Activated CD4-positive, alpha-beta T cell treated with anti-CD3 and anti-CD28 coated beads, Interleukin-2, amount 50 U/mL, for 24 hours (primary cell): ENCODE measurements around the gene FNDC3B.
"Not testable (repeated sequence)": the region's sequence is repeated elsewhere in the genome, so short reads cannot be mapped to it uniquely, and the experiment has no call there.

ENCODE experiments used
- DNase-seq, 2 donors: peaks; one replicate each; pipeline ENCODE4 v3.0.0-alpha.2; 2020; ENCODE audit warnings: low read depth in 1 of 2, low spot score in 1 of 2

Gene FNDC3B

DNA sequence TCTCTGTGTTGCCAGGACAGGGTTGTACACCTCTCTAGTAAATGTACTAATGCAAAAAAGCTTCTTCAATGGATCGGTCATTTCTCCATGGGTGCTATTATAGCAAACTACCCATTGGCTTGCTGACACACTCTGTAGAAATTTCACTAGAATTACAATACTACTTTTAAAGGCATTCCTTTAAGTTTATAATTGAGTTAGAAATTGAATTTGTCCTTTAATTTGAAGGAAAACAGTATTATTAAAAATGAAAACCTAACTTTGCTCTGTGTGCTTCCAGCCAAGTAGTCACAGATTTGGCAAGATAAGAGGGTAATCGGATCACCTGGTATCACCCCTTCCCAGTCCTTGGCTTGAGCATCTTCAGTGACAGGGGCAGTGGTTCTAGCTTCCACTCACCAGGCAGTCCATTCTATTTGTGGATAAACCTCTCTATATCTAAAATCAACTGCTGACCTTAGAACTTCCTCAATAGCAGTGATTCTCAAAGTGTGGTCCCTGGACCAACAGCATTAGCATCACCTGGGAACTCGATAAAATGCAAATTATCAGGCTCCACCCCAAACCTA, 315.6 kb downstream of the FNDC3B start:
- no peak for DNase-seq

DNA sequence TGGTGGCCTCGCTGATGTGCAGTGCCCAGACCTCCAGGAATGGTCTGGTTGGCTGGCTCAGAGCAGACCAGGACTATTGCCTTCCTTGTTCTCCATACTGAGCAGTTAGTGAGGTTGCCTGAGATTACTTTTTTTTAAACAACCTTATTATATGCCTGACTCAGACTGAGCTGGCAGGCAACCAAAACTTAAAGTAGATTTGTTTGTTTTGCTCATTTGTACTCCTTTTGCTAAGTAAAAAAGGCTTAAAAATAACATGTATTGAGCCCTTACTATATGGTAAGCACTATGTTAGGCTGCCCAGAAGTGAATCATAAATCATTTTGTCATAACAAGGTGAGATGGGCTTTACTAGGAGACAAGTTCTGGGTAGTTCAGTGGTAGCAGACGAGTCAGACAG, 316.5 kb downstream of the FNDC3B start:
- DNase-seq, result no peak

DNA sequence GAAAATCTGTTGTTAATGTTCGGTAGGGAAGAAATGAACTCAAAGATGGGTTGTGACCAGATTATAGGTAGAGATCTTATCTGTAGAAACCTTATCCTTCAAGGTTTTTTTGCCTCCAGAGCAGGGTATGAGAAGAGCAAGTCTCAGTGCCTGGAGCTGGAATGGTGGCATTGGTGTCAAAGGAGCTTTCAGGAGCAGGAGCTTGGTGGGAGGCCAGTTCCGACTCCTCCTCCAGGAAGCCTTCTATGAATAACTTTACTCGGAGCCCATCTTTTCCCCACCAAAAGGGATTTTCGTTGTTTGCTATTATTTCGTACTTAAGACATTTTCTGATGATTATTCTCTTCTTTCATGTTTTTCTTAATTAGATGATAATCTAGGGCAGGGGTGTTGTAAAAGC, 317.0 kb downstream of the FNDC3B start:
- no peak for DNase-seq

DNA sequence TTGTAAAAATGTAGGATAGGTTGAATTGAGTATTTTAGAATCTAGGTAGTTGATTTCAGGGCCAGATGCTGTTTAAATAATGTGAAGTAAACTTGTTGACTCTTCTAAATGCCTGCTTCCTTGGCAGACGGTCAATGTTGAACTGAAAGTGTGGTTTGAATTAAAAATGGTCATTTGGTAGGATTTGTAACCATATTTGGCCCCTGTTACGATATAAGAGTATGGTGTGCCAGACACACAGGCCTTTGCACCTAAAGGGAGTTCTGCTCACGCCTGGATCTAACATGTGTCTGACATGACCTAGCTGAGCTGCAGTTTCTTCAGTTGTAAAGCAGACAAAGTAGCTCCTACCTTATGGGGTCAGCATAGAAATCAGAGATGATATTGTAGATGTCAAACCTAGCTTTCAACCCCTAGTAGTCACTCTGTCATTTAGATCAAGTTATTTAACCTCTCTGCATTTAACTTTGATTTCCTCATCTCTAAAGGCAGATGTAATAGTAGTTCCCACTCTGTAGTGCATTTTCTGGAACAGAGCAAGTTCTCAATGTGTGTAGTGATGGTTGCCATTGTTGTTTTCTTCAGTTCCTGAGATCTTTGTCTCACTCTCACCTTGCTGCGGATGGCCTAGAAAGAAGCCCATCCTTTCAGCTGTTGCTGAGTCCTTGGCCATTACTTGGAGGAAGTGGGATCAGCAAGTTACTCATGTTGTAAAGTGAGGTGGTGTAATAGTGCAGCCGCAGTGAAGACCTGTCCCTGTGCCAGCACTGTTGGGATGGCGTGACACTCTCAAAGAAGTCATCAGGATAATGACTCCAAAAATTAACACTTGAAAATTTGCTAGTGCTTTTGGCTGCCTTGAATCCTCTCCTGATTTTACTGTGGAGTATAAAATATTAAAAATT, 318.7 kb downstream of the FNDC3B start:
- no peak for DNase-seq

DNA sequence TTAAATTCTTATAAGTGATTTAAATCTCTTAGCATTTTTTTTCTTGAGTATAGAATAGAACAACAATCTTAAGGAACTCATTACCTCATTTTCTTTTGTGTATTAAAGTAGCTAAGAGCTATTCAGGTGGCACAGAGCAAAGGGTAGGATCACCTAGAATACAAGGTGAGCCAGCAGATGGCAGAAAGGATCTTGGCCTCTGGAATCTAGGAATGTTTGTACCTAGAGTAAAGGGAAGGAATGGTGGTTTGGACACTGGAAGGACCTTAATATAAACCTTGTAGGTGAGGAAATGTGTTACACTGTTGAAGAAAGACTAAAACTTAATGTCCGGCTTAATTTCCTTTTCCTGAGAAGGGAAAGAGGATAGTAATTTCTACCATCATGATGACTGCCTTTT, 319.9 kb downstream of the FNDC3B start:
- DNase-seq, result no peak

DNA sequence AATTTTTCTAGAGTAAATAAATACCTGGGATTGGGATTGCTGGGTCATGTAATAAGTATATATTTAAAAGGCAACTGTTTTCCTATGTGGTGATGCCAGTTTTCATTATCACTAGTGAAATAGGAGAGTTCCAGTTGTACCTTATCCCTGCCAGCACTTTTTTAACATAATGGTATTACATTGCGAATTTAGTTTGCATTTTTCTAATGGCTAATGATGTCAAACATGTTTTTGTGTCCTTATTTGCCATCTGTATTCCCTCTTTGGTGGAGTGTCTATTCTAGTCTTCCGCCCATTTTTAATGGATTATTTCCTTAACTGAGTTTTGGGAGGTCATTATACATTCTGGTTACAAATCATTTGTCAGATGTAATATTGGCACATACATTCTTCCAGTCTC, 320.6 kb downstream of the FNDC3B start:
- no peak for DNase-seq

DNA sequence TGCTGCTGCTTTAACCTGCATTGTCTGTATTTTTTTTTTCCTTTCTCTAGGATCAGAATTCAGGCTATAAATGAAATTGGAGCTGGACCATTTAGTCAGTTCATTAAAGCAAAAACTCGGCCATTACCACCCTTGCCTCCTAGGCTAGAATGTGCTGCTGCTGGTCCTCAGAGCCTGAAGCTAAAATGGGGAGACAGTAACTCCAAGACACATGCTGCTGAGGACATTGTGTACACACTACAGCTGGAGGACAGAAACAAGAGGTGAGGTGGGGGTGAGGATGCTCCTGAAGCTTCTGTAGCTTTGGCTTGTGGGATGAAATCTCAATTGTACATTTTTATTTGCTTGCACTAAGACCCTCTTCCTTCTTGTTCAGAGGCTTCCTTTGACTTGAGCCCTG, 323.2 kb downstream of the FNDC3B start:
- no peak for DNase-seq

DNA sequence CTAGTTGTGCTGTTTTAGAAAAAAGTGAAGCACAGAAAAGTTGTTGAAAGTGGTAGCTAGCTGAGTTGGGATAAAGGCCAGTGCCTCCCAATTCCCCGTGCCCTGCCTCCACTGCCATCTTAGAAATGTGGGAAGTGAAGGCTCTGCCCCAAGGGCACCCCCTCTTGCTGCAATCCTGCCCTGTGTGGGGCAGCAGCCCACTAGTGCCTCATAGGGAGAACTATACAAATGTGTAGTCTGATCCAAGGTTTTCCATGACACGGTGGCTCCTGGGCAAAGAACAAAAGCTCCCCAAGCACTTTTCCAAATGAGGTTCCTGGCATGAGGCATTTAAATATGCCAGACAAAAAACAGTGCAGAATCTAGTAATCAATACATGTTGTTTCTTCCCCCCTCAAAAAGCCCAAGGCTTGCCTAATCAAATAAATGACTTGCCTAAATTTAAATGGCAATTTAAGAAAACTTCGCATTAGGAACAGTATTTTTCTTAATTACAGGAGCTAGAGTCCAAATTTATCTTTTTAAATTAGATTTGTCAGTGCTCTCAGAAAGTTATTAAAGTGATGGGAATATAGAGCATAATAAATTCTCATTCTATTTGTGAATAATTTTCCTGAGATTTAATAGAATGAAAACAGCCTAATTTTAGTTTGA, 325.1 kb downstream of the FNDC3B start:
- no peak for DNase-seq

DNA sequence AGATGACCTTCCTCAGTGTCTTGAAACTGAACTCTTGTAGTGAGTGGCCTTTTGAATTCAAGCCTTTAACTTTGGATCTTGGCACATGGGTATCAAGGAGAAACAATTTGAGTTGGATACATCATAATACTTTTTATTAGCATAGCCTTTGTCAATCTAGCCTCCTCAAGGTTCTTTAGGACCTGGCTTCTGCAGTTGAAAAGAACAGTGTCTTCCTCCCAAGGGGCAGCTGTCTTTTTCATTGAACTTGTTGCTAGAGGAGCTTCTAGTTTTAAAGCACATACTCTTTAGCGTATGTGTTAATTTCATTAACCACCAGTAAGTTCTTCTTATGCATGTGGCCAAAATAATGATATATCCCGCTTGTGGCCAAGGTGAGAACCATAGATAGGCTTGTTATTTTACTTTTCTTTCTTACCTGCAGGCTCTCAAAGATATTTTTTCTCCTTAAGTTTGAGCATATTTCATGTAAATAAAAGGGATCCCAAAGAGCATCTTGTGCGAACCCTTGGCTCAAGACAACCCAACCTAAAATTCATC, 325.7 kb downstream of the FNDC3B start:
- no peak for DNase-seq

DNA sequence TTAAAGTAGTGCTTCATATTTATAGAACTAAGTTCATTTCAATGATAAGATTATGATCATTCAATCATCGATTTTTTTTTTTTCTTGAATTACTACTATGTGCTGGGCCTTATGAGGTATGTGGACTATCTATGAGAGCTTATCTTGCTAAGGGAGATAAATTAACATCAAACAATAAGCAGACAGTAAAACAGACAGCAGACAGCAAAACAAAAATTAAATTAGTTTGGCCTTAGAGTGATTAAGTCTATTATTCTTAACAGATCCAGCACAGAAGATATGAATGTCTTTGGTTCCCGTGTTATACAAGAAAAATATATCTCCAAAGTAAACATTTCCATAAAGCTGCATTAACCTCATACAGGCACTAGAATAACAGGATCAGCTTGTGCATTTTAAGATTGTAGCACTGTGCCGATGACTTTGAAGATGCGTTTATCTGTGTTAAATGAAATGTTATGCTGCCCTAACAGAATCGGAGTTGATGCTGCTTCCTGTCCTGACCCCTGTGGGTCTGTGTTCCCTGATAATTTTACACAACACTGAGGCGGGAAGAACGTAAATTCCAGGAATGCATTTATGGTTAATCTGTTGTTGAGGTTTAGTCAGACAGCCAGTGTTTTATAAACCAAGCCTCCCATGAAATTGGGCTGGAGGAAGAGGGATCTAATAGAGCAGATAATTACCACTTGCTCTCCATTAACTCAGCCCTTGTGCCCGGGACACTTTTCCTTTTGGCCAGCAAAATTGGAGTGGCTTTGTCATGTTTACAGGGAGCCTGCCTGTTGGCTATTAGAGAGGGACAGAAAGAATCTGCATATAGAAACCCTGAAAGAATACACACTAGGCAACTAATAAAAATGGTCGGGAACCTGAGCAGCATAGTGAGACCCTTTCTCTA, 328.1 kb downstream of the FNDC3B start:
- no peak for DNase-seq

DNA sequence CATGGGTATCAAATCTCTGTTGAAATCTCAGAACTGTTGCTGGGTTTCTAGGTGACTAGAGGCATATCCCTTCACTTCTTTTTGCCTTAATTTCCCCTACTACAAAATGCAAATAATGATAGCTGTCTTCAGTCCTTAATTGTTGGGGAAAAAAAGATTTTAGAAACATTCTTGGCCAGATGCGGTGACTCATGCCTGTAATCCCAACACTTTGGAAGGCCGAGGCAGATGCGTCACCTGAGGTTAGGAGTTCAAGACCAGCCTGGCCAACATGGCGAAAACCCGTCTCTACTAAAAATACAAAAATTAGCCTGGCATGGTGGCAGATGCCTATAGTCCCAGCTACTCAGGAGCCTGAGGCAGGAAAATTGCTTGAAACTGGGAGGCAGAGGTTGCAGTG, 329.2 kb downstream of the FNDC3B start:
- not testable (repeated sequence) for DNase-seq

DNA sequence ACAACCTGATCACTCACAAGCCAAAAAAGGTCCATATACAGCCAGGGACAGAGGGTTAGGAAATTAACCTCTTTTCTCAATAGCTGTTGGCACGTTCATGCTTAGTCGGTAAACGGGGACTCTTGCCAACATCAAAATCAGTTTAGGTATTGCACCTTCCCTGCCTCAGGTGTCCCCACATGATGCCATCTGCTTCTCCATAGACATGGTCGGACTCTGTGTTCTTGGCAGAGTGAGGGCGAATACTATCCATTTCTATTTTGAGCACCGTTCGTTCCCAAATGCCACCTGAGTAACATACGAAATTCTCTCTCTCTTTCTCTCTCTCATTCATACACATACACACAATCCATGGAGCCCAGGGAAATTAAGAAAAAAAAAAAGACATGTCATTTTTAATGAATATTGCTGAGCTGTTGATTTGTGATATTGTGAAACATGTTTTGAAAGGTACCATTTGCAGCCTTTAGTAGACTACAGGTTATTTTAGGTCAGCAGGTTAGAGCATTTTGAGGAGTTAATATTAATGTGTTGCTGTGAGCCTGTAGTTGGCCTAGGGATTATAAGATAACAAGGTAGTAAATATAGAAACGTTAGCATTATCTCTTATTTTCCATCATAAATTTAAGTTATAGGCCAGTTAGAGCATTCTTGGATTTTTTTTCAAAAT, 330.3 kb downstream of the FNDC3B start:
- no peak for DNase-seq

DNA sequence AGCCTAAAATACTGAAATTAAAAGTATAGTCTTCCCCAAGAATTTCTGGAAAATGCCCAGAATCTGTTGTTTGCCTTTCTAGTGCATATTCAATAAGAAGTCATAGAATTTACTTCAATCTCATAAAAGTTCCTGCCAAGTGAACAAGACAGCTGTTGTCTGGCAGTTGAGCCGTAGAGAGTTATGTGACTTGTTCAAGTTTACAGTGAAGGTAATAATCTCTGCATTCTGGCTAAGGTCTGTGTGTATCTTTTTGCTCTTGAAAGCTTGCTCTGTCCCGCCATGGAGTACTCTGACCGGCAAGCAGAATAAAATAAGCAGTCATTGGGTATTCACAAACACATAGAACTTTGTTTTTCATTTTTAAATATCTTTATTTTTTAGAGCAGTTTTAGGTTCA, 331.0 kb downstream of the FNDC3B start:
- DNase-seq, result no peak

DNA sequence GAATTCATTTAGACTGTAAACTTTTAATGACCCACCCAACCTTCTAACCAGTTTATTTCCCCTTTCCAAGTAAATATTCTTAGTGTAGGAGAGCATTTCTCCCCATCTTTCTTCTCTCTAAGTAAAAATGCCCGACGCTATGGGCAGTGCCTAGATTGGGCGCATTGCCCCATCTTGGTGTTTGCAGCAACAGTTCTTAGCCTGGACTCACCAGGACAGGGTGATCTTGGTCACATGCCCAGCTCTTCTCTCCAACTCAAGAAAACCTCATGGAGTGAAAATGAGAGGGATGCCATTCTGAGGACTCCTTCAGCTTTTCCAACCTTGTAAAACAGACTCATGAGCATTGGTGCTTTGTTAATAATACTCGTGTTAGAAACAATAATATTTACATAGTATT, 332.2 kb downstream of the FNDC3B start:
- DNase-seq, result no peak

DNA sequence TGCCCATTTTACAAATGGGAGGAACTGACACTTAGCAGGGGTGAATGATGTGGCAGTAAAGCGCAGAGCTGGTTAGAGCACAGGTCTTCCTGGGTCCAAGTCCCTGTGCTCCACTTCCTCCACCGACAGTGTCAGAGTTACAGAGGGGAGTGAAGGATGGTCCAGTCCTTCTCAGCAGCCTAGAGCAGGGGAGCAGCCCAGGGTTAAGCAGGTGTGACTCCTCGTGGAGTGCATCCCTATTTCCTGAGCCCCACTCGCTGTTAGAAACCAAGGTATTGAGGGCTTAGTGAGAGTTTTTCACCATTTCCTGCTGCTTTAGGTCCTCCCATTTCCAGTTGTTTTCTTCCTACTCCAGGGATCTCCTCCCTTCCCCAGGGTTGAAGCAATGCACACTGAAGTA, 333.5 kb downstream of the FNDC3B start:
- no peak for DNase-seq

DNA sequence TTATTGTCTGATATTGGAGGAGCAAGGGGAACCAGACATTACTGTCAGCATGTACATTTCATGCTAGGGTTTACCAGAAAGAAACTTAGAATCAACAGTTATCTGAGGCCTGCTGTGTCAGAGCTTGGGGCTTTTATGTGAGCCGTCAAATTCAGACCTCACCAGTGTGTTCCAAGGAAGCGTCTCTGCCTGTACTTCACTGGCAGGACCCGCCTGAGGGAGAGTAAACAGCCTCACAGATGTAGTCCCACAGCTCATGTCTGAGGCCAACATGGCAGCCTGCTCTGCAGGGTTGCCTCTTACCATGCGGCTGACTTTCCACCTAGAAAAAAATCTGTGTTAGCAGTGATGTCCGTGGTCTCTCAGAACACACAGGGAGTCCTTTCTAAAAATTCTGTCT, 334.5 kb downstream of the FNDC3B start:
- no peak for DNase-seq

DNA sequence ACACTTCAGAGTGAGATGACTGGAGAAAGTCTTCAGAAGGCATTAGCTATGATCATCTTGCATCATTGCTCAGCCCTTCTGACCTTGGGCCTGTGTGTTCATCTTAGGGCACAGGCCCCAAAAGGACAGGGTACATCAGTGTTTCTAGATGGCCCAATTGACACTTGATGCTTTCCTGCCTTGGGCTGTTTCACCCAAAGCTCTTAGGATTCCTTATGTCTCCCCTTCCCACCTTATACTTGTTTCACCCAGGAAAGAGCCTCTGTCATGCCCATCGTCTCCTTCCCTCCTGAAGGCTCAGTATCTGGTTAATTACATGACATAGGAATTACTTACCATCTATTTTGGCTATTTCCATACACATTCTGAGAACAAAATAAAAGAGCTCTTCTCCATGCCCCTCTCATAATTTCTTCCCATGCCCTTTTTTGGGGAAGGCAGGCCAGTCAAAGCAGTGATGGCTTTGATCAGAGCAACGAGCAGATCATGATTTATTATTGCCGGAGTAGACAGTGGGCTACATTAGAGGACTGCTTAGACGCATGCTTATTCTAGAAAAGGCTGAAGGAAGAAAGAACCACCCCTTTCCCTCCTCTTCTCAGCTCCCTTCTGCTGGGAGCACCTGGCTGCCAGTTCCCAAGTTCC, 335.9 kb downstream of the FNDC3B start:
- DNase-seq, result no peak

DNA sequence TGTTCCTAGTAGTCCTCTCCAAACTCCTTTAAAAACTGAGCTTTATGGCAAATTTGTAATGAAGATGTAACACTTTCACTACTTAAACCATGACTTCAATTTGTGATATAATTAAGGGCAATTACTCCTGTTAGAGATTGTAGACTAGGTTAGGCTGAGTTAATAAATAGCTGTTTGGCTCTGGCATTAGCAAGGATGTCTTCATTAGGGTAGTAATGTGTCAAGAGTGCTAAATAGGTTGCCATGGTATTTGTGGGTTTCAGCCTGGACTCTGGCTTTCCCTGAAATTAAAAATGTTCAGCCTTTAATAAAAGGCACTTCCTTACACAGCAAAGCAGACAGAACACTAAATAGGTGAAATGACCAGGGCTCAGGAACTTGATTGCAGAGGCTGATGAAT, 337.0 kb downstream of the FNDC3B start:
- no peak for DNase-seq

DNA sequence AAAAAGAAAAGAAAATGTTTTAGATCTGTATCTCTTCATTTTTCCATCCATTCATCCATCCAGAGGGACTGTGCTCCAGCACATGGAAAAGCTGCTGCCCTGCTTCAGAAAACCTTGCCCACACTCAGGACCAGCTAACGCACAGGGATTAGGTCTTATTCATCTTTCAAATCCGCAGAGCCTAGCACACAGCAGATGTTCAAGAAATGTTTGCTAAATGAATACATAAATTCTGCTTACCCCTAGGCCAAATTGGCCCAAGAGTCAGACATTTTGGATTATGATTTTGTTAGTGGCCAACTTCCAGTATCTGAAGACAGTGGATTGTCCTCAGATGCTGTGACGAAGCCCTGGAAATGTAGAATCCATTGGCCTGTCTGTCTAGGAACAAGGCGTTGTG, 337.5 kb downstream of the FNDC3B start:
- no peak for DNase-seq

DNA sequence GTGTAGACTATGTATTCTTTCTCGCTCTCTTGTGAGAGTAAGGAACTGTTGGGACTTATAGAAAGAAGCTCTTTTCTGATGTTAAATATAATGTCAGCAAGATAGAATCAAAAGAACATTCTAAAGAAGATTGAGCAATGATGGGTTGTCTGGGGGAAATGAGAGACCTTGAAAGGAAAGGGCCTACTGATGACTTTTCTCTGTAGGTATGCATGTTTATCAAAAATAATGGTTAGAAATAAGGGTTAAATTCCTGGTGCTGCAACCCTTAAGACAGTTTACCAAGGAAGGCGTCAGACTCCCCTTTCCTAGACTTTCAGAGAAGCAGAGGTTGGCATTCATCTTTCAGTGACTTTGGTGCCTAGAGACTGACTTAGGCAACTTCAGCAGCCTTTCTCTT, 339.1 kb downstream of the FNDC3B start:
- no peak for DNase-seq
